HEK293 (cell line): ENCODE measurements around the gene SOX21.
A peak's percentile ranks its signal among the peaks of the same experiment; 100 is the strongest.
"Not testable (repeated sequence)": the region's sequence is repeated elsewhere in the genome, so short reads cannot be mapped to it uniquely, and the experiment has no call there.

Experiments used
- CTCF ChIA-PET: fragments of 350-600 bp; formaldehyde crosslinking; extraction: SDS; loops from one replicate; lab custom pipeline; 2021; ENCODE audit warnings: antibody characterized with exemption; lab: Yijun Ruan, JAX
- POLR2A ChIA-PET: fragments of 300-600 bp; formaldehyde crosslinking; extraction: SDS; loops from one replicate; lab custom pipeline; 2020; ENCODE audit warnings: antibody characterized with exemption, inconsistent platforms; lab: Yijun Ruan, JAX
- H3K27ac ChIP-seq: fragments of 200-500 bp; sonication (Bioruptor generic); 2 replicates; pipeline ENCODE4 v1.5.1; 2014; ENCODE audit warnings: low read depth, low read length, control low read depth, inconsistent platforms; ENCODE audit errors: extremely low read depth
- H3K36me3 ChIP-seq, 2 experiments: fragments of 200-500 bp in 1 of 2; sonication (Bioruptor generic) in 1 of 2; 1 replicate in 1 of 2; 2 replicates in 1 of 2; pipeline ENCODE4 v1.5.1; 2014 to 2017; ENCODE audit warnings: inconsistent platforms in 2 of 2, low read length in 2 of 2; ENCODE audit not compliant: control insufficient read depth in 2 of 2, insufficient read depth in 1 of 2
- H3K4me1 ChIP-seq: fragments of 200-500 bp; sonication (Bioruptor generic); 2 replicates; pipeline ENCODE4 v1.5.1; 2014; ENCODE audit warnings: mild to moderate bottlenecking, low read length, inconsistent platforms; ENCODE audit not compliant: control insufficient read depth, insufficient read depth
- H3K4me3 ChIP-seq: 2 replicates; pipeline ENCODE4 v1.5.1; 2011; ENCODE audit warnings: low read depth, mild to moderate bottlenecking, control low read depth, low read length, moderate library complexity
- H3K9me3 ChIP-seq: fragments of 200-500 bp; sonication (Bioruptor generic); 2 replicates; pipeline ENCODE4 v1.5.1; 2014; ENCODE audit warnings: low read depth, low read length, inconsistent platforms; ENCODE audit not compliant: control insufficient read depth, insufficient read depth
- GLIS1 ChIP-seq: fragments of 450-650 bp; formaldehyde crosslinking; IDR thresholded peaks from 2 replicates; pipeline ENCODE4 v1.5.1; 2016; ENCODE audit warnings: missing biosample characterization, missing genetic modification characterization
- IKZF3 ChIP-seq: fragments of 450-650 bp; IDR thresholded peaks from 2 replicates; pipeline ENCODE4 v1.5.0; 2018; ENCODE audit warnings: missing biosample characterization, mild to moderate bottlenecking, missing genetic modification characterization, moderate library complexity
- SCRT1 ChIP-seq: fragments of 450-650 bp; formaldehyde crosslinking; IDR thresholded peaks from 2 replicates; pipeline ENCODE4 v1.5.1; 2016; ENCODE audit warnings: missing biosample characterization, missing genetic modification characterization, borderline replicate concordance
- SCRT2 ChIP-seq: fragments of 450-650 bp; formaldehyde crosslinking; IDR thresholded peaks from 2 replicates; pipeline ENCODE4 v1.5.1; 2016; ENCODE audit warnings: missing biosample characterization, missing genetic modification characterization
- SETDB1 ChIP-seq: IDR thresholded peaks from one replicate; pipeline ENCODE4 v1.6.1; 2017; ENCODE audit warnings: mild to moderate bottlenecking, low read length, moderate library complexity, mixed read lengths; ENCODE audit not compliant: insufficient read length
- TRIM28 ChIP-seq: IDR thresholded peaks from 2 replicates; pipeline ENCODE4 v1.6.1; 2011; ENCODE audit warnings: low read length, control low read depth, borderline replicate concordance
- ZBTB44 ChIP-seq: fragments of 450-650 bp; IDR thresholded peaks from 2 replicates; pipeline ENCODE4 v1.5.1; 2018; ENCODE audit warnings: missing biosample characterization, mild to moderate bottlenecking, missing genetic modification characterization
- ZBTB48 ChIP-seq: fragments of 450-650 bp; formaldehyde crosslinking; IDR thresholded peaks from 2 replicates; pipeline ENCODE4 v1.5.1; 2016; ENCODE audit warnings: missing biosample characterization, missing genetic modification characterization
- ZIC2 ChIP-seq: fragments of 450-650 bp; formaldehyde crosslinking; IDR thresholded peaks from 2 replicates; pipeline ENCODE4 v1.5.1; 2016; ENCODE audit warnings: missing biosample characterization, missing genetic modification characterization
- ZNF132 ChIP-seq: fragments of 450-650 bp; formaldehyde crosslinking; IDR thresholded peaks from 2 replicates; pipeline ENCODE4 v1.5.1; 2017; ENCODE audit warnings: missing biosample characterization, missing genetic modification characterization, borderline replicate concordance
- ZNF157 ChIP-seq: fragments of 450-650 bp; formaldehyde crosslinking; IDR thresholded peaks from 2 replicates; pipeline ENCODE4 v1.5.1; 2016; ENCODE audit warnings: missing biosample characterization, missing genetic modification characterization
- ZNF2 ChIP-seq: fragments of 450-650 bp; formaldehyde crosslinking; IDR thresholded peaks from 2 replicates; pipeline ENCODE4 v1.5.1; 2016; ENCODE audit warnings: missing biosample characterization, missing genetic modification characterization
- ZNF354C ChIP-seq: fragments of 450-650 bp; formaldehyde crosslinking; IDR thresholded peaks from 2 replicates; pipeline ENCODE4 v1.5.1; 2016; ENCODE audit warnings: missing biosample characterization, missing genetic modification characterization, low read depth, borderline replicate concordance
- ZNF510 ChIP-seq: fragments of 450-650 bp; formaldehyde crosslinking; IDR thresholded peaks from 2 replicates; pipeline ENCODE4 v1.5.1; 2018; ENCODE audit warnings: mild to moderate bottlenecking, missing genetic modification characterization, missing biosample characterization; ENCODE audit not compliant: insufficient replicate concordance
- ZNF514 ChIP-seq: fragments of 450-650 bp; formaldehyde crosslinking; IDR thresholded peaks from 2 replicates; pipeline ENCODE4 v1.5.1; 2016; ENCODE audit warnings: missing biosample characterization, missing genetic modification characterization
- ZNF560 ChIP-seq: fragments of 450-650 bp; formaldehyde crosslinking; IDR thresholded peaks from 2 replicates; pipeline ENCODE4 v1.5.1; 2017; ENCODE audit warnings: missing biosample characterization, missing genetic modification characterization, borderline replicate concordance
- ZNF571 ChIP-seq: fragments of 450-650 bp; formaldehyde crosslinking; IDR thresholded peaks from 2 replicates; pipeline ENCODE4 v1.5.0; 2017; ENCODE audit warnings: missing biosample characterization, missing genetic modification characterization
- ZNF621 ChIP-seq: fragments of 450-650 bp; formaldehyde crosslinking; IDR thresholded peaks from 2 replicates; pipeline ENCODE4 v1.5.1; 2017; ENCODE audit warnings: missing biosample characterization, missing genetic modification characterization
- ZNF658 ChIP-seq: fragments of 450-650 bp; formaldehyde crosslinking; IDR thresholded peaks from 2 replicates; pipeline ENCODE4; 2016; ENCODE audit warnings: missing biosample characterization, missing genetic modification characterization
- ZSCAN5A ChIP-seq: fragments of 450-650 bp; formaldehyde crosslinking; IDR thresholded peaks from 2 replicates; pipeline ENCODE4 v1.5.1; 2016; ENCODE audit warnings: missing biosample characterization, missing genetic modification characterization
- TF ChIP-seq, protein P1 (sequence below): fragments of 450-650 bp; formaldehyde crosslinking; IDR thresholded peaks from 2 replicates; pipeline ENCODE4 v1.5.1; 2016; ENCODE audit warnings: missing biosample characterization, missing genetic modification characterization
- TF ChIP-seq, protein P2 (sequence below): fragments of 450-650 bp; formaldehyde crosslinking; IDR thresholded peaks from 2 replicates; pipeline ENCODE4 v1.5.1; 2017; ENCODE audit warnings: missing biosample characterization, mild to moderate bottlenecking, missing genetic modification characterization, moderate library complexity

The SOX21 gene

GRCh38 chr13:94731028-94731427 is 18.7 kb upstream of the SOX21 start:
- no peaks in the 10 kb centered on the region for H3K9me3 ChIP-seq
- TF ChIP-seq ZNF621 (tag by site-specific recombination): no peak
- TF ChIP-seq ZNF2 (tag by site-specific recombination): no peak
- no peak for TF ChIP-seq ZBTB48 (tag by site-specific recombination)
- no peak for TF ChIP-seq ZNF510
- no peak for TF ChIP-seq ZNF658 (tag by site-specific recombination)
- TF ChIP-seq ZNF132 (tag by site-specific recombination): no peak
- TF ChIP-seq, all 188 proteins: peak for 0
- ChIA-PET POLR2A (no interaction called here), CTCF (no interaction called here)
- Histone ChIP-seq H3K4me1 (no peaks in the 10 kb centered on the region), H3K36me3 (no peaks in the 10 kb centered on the region), H3K4me3 (no peak overlapping the region), H3K27ac (no peak overlapping the region)

DNA sequence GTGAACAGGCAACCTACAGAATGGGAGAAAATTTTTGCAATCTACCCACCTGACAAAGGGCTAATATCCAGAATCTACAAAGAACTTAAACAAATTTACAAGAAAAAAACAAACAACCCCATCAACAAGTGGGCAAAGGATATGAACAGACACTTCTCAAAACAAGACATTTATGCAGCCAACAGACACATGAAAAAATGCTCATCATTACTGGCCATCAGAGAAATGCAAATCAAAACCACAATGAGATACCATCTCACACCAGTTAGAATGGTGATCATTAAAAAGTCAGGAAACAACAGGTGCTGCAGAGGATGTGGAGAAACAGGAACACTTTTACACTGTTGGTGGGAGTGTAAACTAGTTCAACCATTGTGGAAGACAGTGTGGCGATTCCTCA is 17.6 kb upstream of the SOX21 start:
- H3K27ac ChIP-seq, H3K36me3 ChIP-seq, H3K4me1 ChIP-seq, CTCF ChIA-PET, H3K9me3 ChIP-seq, POLR2A ChIA-PET, H3K4me3 ChIP-seq: not testable (repeated sequence)
- TF ChIP-seq SCRT2 (tag by site-specific recombination) (peak; percentile 81), SCRT1 (tag by site-specific recombination) (peak; percentile 73)

DNA sequence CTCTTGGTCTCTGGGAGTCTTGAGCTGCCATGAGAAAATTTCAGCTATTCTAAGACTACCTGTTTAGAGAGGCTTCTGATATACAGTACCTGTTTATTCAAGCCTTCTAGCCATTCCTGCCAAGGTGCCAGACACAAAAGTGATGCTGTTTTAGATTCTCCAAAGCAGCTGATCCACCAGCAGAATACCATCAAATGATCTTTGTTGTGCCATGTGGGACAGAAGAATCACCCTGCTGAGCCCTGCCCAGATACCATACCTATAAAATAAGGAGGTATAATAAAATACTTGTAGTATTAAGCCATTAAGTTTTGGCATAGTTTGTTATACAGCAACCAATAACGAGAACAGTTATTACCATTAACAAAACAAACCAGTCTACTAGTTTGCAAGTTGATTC is 14.1 kb upstream of the SOX21 start:
- Histone ChIP-seq H3K27ac (no peak overlapping the region), H3K4me3 (no peak overlapping the region), H3K36me3 (no peaks in the 10 kb centered on the region), H3K9me3 (no peaks in the 10 kb centered on the region), H3K4me1 (no peaks in the 10 kb centered on the region)
- ChIA-PET POLR2A (no interaction called here), CTCF (interaction anchor here (0.7 kb wide), 1 partner anchor 16 kb away, joined by 3 read pairs; no protein-coding TSS in a partner anchor)
- TF ChIP-seq ZIC2 (tag by site-specific recombination) (no peak), ZNF571 (tag by site-specific recombination) (no peak), ZNF157 (tag by site-specific recombination) (no peak), SETDB1 (peak; percentile 96), ZNF354C (tag by site-specific recombination) (no peak), ZNF560 (tag by site-specific recombination) (no peak), IKZF3 (tag by site-specific recombination) (no peak), ZBTB44 (no peak), ZNF621 (tag by site-specific recombination) (no peak), ZSCAN5A (tag by site-specific recombination) (no peak), ZNF514 (tag by site-specific recombination) (no peak), GLIS1 (tag by site-specific recombination) (no peak), TRIM28 (peak; percentile 85; the same call in 1 of the 2 replicates)
- TF ChIP-seq, protein P1, sequence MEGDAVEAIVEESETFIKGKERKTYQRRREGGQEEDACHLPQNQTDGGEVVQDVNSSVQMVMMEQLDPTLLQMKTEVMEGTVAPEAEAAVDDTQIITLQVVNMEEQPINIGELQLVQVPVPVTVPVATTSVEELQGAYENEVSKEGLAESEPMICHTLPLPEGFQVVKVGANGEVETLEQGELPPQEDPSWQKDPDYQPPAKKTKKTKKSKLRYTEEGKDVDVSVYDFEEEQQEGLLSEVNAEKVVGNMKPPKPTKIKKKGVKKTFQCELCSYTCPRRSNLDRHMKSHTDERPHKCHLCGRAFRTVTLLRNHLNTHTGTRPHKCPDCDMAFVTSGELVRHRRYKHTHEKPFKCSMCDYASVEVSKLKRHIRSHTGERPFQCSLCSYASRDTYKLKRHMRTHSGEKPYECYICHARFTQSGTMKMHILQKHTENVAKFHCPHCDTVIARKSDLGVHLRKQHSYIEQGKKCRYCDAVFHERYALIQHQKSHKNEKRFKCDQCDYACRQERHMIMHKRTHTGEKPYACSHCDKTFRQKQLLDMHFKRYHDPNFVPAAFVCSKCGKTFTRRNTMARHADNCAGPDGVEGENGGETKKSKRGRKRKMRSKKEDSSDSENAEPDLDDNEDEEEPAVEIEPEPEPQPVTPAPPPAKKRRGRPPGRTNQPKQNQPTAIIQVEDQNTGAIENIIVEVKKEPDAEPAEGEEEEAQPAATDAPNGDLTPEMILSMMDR: no peak
- TF ChIP-seq, protein P2, sequence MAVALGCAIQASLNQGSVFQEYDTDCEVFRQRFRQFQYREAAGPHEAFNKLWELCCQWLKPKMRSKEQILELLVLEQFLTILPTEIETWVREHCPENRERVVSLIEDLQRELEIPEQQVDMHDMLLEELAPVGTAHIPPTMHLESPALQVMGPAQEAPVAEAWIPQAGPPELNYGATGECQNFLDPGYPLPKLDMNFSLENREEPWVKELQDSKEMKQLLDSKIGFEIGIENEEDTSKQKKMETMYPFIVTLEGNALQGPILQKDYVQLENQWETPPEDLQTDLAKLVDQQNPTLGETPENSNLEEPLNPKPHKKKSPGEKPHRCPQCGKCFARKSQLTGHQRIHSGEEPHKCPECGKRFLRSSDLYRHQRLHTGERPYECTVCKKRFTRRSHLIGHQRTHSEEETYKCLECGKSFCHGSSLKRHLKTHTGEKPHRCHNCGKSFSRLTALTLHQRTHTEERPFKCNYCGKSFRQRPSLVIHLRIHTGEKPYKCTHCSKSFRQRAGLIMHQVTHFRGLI (tag by site-specific recombination): no peak
